Mucosa of stomach (tissue), 1 donor: Measurements from ENCODE around the gene DLGAP4.
A peak's percentile ranks its signal among the peaks of the same experiment; 100 is the strongest.
"Not testable (repeated sequence)": the region's sequence is repeated elsewhere in the genome, so short reads cannot be mapped to it uniquely, and the experiment has no call there.

Experiments
- H3K27me3 ChIP-seq: one replicate; pipeline ENCODE4 v1.7.0; 2013; ENCODE audit warnings: mild to moderate bottlenecking, low read length; ENCODE audit not compliant: control insufficient read depth, insufficient read depth
- H3K36me3 ChIP-seq: one replicate; pipeline ENCODE4 v1.7.0; 2013; ENCODE audit warnings: low read length; ENCODE audit not compliant: control insufficient read depth, insufficient read depth
- H3K4me1 ChIP-seq: one replicate; pipeline ENCODE4 v1.7.0; 2013; ENCODE audit warnings: mild to moderate bottlenecking, low read length; ENCODE audit not compliant: control insufficient read depth, insufficient read depth
- H3K4me3 ChIP-seq: one replicate; pipeline ENCODE4 v1.7.0; 2013; ENCODE audit warnings: low read length
- H3K9ac ChIP-seq: one replicate; pipeline ENCODE4 v1.7.0; 2013; ENCODE audit warnings: mild to moderate bottlenecking, low read length, moderate library complexity
- H3K9me3 ChIP-seq: one replicate; pipeline ENCODE4 v1.7.0; 2013; ENCODE audit warnings: mild to moderate bottlenecking, low read length, moderate library complexity; ENCODE audit not compliant: control insufficient read depth
- donor health status: Pancreatic carcinoma.

The DLGAP4 gene

GRCh38 chr20:36468149-36469000, 162.2 kb downstream of the DLGAP4 start:
- no peaks in the 10 kb centered on the region for H3K27me3 ChIP-seq
- H3K9ac ChIP-seq: no peak overlapping the region
- H3K36me3 ChIP-seq: no peaks in the 10 kb centered on the region
- no peaks in the 10 kb centered on the region for H3K9me3 ChIP-seq
- no peak overlapping the region for H3K4me3 ChIP-seq
- peaks cover 83% of the 10 kb centered on the region for H3K4me1 ChIP-seq

DNA sequence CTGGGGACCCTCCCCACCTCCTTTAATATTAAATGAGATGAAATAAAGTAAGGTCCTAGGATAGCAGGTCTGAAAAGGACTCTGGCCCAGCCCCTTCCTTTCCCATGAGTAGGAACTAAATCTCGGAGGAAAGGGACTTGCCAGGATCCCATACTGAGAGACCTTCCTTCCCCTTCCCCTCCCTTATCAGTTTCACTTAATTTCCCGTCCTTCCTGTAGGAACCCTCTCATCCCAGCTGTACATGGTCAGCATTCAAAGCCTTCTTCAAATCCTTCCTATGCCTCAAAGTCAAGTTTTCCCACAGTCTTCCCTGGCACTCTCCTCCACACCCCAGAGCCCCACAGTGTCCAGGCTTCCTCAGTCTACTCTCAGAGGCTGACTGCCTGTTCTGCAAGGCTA, 163.8 kb downstream of the DLGAP4 start:
- Histone ChIP-seq H3K9ac (no peak overlapping the region), H3K27me3 (no peaks in the 10 kb centered on the region), H3K4me3 (no peak overlapping the region), H3K36me3 (no peaks in the 10 kb centered on the region), H3K9me3 (no peaks in the 10 kb centered on the region), H3K4me1 (peaks cover 85% of the 10 kb centered on the region)

DNA sequence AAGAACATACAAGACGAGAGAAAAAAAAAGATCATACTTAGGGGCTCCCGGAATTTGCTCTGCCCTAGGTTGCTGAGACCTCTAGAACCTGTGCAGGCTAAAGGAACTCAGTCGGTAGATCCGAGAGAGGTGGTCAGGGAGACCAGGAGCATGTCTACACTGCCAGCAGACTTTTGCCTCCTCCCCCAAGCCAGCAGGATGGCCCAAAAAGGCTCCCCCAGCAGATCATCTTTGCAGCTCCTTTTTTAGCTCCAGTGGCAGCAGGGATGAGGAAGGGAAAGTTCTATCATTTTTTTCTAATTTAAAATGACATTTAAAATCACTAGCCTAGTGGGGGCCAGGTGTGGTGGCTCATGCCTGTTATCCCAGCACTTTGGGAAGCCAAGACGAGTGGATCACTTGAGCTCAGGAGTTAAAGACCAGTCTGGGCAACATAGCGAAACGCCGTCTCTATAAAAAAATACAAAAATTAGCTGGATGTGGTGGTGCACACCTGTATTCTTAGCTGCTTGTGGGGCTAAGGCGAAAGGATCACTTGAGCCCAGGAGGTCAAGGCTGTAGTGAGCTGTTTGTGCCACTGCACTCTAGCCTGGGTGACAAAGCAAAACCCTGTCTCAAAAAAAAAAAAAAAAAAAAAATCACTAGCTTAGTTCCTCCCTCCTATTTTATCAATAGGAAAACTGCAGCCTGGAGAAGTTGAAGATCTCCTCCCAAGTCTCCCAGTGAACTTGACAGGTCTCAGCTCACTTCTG, 165.9 kb downstream of the DLGAP4 start:
- Histone ChIP-seq H3K4me3 (no peak overlapping the region), H3K36me3 (no peaks in the 10 kb centered on the region), H3K9me3 (no peaks in the 10 kb centered on the region), H3K9ac (peak overlapping the region; percentile 54), H3K27me3 (no peaks in the 10 kb centered on the region), H3K4me1 (peaks cover 65% of the 10 kb centered on the region)

GRCh38 chr20:36472637-36473090, 166.5 kb downstream of the DLGAP4 start:
- H3K4me3 ChIP-seq: no peak overlapping the region
- H3K4me1 ChIP-seq: peaks cover 59% of the 10 kb centered on the region
- no peaks in the 10 kb centered on the region for H3K36me3 ChIP-seq
- peak overlapping the region; percentile 54 for H3K9ac ChIP-seq
- H3K27me3 ChIP-seq: no peaks in the 10 kb centered on the region
- no peaks in the 10 kb centered on the region for H3K9me3 ChIP-seq

DNA sequence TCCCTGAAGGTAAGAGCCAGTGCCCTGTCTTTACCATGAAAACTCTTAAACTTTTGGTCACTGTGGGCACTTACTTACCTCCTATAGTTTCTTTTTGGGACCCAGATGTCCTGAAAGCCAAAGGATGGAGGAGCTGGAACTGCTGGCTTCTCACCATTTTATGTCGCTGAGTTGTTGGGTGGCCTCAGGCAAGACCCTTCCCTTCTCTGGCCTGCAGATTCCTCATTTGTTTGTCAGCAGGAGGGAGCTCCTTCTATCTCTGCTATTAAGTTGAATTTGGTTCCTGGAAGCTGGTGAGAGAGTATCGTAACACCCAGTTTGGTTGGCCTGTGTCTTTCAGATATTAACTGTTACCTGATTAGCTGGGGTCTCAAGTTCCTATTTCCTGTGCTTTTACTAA, 167.0 kb downstream of the DLGAP4 start:
- Histone ChIP-seq H3K4me3 (no peak overlapping the region), H3K9me3 (no peaks in the 10 kb centered on the region), H3K36me3 (no peaks in the 10 kb centered on the region), H3K4me1 (peaks cover 54% of the 10 kb centered on the region), H3K9ac (peak overlapping the region; percentile 54), H3K27me3 (no peaks in the 10 kb centered on the region)

DNA sequence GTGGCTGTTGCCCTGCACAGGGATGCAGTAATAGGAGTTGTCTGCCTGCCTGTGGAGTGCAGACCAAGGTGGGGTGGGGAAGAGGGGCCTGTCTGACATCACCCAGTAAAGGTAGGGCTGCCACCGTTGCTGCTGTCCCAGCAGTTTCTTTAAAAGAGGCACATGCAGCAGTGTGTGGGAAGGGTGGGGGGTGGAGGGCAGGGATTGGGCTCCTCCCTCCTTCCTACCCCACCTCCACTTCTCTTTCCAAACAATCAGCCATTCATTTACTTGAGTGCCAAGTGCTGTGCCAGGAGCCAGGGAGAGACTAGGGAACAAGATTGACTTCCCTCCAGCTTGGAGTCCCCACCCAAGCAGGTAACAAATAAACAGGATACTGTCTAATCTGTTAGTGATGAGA, 168.4 kb downstream of the DLGAP4 start:
- no peak overlapping the region for H3K4me3 ChIP-seq
- no peaks in the 10 kb centered on the region for H3K9me3 ChIP-seq
- no peaks in the 10 kb centered on the region for H3K36me3 ChIP-seq
- peaks cover 43% of the 10 kb centered on the region for H3K4me1 ChIP-seq
- peak overlapping the region; percentile 30 for H3K9ac ChIP-seq
- no peaks in the 10 kb centered on the region for H3K27me3 ChIP-seq

DNA sequence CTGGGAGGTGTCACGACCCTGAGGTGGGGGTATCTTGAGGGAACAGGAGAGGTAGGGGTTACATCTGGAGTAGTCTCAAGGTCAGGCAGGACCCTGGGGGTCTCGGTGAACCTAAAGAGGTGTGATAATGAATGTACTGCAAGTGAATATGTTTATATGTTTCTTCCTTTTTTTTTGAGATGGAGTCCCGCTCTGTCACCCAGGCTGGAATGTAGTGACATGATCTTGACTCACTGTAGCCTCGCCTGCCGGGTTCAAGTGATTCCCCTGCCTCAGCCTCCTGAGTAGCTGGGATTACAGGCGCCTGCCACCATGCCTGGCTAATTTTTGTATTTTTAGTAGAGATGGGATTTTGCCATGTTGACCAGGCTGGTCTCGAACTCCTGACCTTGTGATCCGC, 168.9 kb downstream of the DLGAP4 start:
- peaks cover 39% of the 10 kb centered on the region for H3K4me1 ChIP-seq
- not testable (repeated sequence) for H3K36me3 ChIP-seq, H3K27me3 ChIP-seq, H3K9me3 ChIP-seq, H3K4me3 ChIP-seq, H3K9ac ChIP-seq

- no peak overlapping the region for H3K9ac ChIP-seq
- no peaks in the 10 kb centered on the region for H3K9me3 ChIP-seq
- H3K27me3 ChIP-seq: no peaks in the 10 kb centered on the region
- peaks cover 47% of the 10 kb centered on the region for H3K4me1 ChIP-seq
- H3K36me3 ChIP-seq: no peaks in the 10 kb centered on the region
- no peak overlapping the region for H3K4me3 ChIP-seq
Observed at GRCh38 chr20:36477475-36477874, 171.3 kb downstream of the DLGAP4 start.

GRCh38 chr20:36478137-36478905, 172.2 kb downstream of the DLGAP4 start:
- no peak overlapping the region for H3K9ac ChIP-seq
- peaks cover 44% of the 10 kb centered on the region for H3K4me1 ChIP-seq
- no peaks in the 10 kb centered on the region for H3K36me3 ChIP-seq

GRCh38 chr20:36479938-36480337, 173.8 kb downstream of the DLGAP4 start:
- Histone ChIP-seq H3K36me3 (no peaks in the 10 kb centered on the region), H3K27me3 (no peaks in the 10 kb centered on the region), H3K9me3 (no peaks in the 10 kb centered on the region), H3K4me1 (peaks cover 40% of the 10 kb centered on the region), H3K4me3 (no peak overlapping the region), H3K9ac (no peak overlapping the region)

More at GRCh38 chr20:36478137-36478905, 172.2 kb downstream of the DLGAP4 start:
- H3K9me3 ChIP-seq: no peaks in the 10 kb centered on the region
- H3K4me3 ChIP-seq: no peak overlapping the region
- no peaks in the 10 kb centered on the region for H3K27me3 ChIP-seq

DNA sequence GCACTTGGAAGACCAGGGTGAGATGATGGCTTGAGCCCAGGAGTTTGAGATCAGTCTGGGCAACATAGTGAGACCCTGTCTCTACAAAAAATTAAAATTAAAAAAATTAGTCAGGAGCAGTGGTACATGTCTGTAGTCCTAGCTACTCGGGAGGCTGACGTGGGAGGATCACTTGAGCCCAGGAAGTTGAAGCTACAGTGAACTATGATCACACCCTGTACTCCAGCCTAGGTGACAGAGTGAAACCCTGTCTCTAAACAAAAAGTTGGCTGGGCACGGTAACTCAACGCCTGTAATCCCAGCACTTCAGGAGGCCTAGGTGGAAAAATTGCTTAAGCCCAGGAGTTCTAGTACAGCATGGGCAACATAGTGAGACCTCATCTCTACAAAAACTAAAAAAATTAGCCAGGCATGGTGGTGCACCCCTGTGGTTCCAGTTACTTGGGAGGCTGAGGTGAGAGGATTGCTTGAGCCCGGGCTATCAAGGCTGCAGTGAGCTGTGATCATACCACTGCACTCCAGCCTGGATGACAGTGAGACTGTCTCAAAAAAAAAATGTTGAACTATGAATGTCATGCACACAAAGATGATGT, 174.4 kb downstream of the DLGAP4 start:
- peaks cover 43% of the 10 kb centered on the region for H3K4me1 ChIP-seq

More for the DNA sequence above, 174.4 kb downstream of the DLGAP4 start:
- Histone ChIP-seq H3K9ac (no peak overlapping the region), H3K27me3 (no peaks in the 10 kb centered on the region), H3K4me3 (no peak overlapping the region), H3K9me3 (no peaks in the 10 kb centered on the region), H3K36me3 (no peaks in the 10 kb centered on the region)
